Loucy (cell line): Measurements from ENCODE around the gene CDH12.

ENCODE experiments used
- EZH2phosphoT487 ChIP-seq: fragments of 200-600 bp; IDR thresholded peaks from 2 replicates; pipeline ENCODE4 v1.6.1; 2018; ENCODE audit warnings: antibody characterized with exemption, mild to moderate bottlenecking, moderate library complexity, borderline replicate concordance
- TF ChIP-seq, protein P1 (sequence below): fragments of 200-600 bp; sonication (generic); conservative IDR thresholded peaks from 2 replicates; pipeline ENCODE4 v1.5.1; 2014; ENCODE audit warnings: mild to moderate bottlenecking, antibody characterized with exemption, low read length

DNA sequence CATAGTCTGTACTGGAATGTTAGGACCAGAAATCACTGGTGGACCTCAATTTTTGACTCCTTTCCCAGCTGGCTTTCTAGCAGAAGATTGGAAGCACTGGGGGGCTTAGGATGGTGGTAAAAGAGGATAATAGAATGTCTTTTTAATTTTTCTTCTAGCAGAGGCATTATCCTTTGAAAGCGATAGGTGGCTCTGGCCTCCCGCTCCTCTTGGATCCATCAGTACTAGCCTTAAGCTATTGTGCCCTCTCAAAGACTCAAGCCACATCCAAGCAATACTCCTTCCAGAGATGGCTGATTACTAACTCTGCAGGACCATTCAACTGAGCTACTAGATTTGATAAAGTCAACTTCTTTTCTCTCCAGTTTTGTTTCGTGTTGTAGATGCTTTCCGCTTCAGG is 610.6 kb downstream of the CDH12 start:
- TF ChIP-seq, protein P1, sequence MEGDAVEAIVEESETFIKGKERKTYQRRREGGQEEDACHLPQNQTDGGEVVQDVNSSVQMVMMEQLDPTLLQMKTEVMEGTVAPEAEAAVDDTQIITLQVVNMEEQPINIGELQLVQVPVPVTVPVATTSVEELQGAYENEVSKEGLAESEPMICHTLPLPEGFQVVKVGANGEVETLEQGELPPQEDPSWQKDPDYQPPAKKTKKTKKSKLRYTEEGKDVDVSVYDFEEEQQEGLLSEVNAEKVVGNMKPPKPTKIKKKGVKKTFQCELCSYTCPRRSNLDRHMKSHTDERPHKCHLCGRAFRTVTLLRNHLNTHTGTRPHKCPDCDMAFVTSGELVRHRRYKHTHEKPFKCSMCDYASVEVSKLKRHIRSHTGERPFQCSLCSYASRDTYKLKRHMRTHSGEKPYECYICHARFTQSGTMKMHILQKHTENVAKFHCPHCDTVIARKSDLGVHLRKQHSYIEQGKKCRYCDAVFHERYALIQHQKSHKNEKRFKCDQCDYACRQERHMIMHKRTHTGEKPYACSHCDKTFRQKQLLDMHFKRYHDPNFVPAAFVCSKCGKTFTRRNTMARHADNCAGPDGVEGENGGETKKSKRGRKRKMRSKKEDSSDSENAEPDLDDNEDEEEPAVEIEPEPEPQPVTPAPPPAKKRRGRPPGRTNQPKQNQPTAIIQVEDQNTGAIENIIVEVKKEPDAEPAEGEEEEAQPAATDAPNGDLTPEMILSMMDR = no peak
- TF ChIP-seq EZH2phosphoT487 = no peak
